ENCODE results near the gene CYP27A1. TPM values are rescaled to one million over a fixed set of nuclear protein-coding genes. Genes with fewer than 3 reads are reported as not detected.

CYP27A1 gene
- total RNA-seq, 1 donor from 2014 or later = 0.11 TPM

- H3K27me3 Mint-ChIP-seq (ENCODE audit: insufficient read depth, low read depth) = peaks cover 6% of the 10 kb centered on the region
- Histone ChIP-seq H3K27me3 (no peaks in the 10 kb centered on the region), H3K4me3 (no peak overlapping the region), H2AFZ (replicated peaks) (no peak overlapping the region), H4K20me1 (ENCODE audit: low read depth) (no peaks in the 10 kb centered on the region), H3K4me1 (no peaks in the 10 kb centered on the region), H3K9ac (no peak overlapping the region), H3K4me2 (no peak overlapping the region), H3K27ac (no peak overlapping the region), H3K36me3 (no peaks in the 10 kb centered on the region), H3K9me3 (ENCODE audit: low read depth) (no peaks in the 10 kb centered on the region), H3F3A (ENCODE audit: low read depth) (no peaks in the 10 kb centered on the region), H3K79me2 (ENCODE audit: low read depth) (no peaks in the 10 kb centered on the region)
- no peak for DNase-seq (ENCODE audit: low spot score)
- no peak overlapping the region for H3K4me3 Mint-ChIP-seq
- TF ChIP-seq EZH2phosphoT487 (IDR thresholded peaks at IDR 0.05) (no peak), EZH2 (IDR thresholded peaks at IDR 0.05) (no peak), CTCF (IDR thresholded peaks at IDR 0.05) (no peak)
- no peaks in the 10 kb centered on the region for H3K9me3 Mint-ChIP-seq
- H3K4me1 Mint-ChIP-seq = peaks cover 3% of the 10 kb centered on the region
- no peak overlapping the region for H3K27ac Mint-ChIP-seq
- H3K36me3 Mint-ChIP-seq = no peaks in the 10 kb centered on the region
Measured at GRCh38 chr2:218826791-218827190, 44.8 kb downstream of the CYP27A1 start.

DNA sequence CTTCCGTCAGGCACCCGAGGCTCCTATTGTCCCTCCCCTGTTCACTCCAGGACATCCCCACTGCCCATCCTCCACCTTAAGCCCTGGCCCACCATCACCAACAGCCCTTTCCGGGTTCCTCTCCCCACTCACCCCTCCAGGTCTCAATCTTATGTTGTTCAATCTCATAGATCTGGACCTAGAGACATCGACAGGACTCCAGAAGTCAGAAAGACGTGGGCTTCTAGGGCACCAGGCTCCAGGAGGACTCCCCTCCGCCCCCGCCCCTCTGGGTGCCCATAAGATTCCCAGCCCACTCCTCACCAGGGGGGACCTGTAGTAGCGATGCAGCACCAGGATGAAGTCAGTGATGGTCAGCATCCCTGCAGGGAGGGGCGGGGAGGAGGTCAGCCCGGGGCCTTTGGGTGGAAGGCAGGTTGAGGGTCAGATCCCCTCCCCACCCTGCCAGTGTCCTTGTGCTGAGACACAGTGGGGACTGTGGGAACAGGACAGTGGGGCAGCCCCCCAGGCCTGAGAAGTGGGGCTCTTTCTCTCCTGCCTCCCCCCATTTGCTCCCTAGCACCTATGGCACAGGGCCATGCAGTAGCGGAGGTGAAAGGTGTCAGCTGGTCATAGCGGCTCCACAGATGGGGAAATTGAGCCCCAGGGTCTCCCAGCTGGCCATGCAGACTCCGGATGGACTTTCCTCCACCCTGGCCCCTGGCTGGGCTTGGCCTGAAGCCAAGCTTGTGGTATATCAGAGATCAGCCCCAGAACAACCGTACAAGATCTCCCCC, 45.9 kb downstream of the CYP27A1 start:
- Histone ChIP-seq H3K79me2 (ENCODE audit: low read depth) (no peaks in the 10 kb centered on the region), H3K4me2 (no peak overlapping the region), H3K27me3 (no peaks in the 10 kb centered on the region), H3K9me3 (ENCODE audit: low read depth) (no peaks in the 10 kb centered on the region), H3K9ac (no peak overlapping the region), H3K4me1 (no peaks in the 10 kb centered on the region), H2AFZ (replicated peaks) (no peak overlapping the region), H4K20me1 (ENCODE audit: low read depth) (no peaks in the 10 kb centered on the region), H3K27ac (no peak overlapping the region), H3F3A (ENCODE audit: low read depth) (no peaks in the 10 kb centered on the region), H3K4me3 (no peak overlapping the region), H3K36me3 (no peaks in the 10 kb centered on the region)
- no peaks in the 10 kb centered on the region for H3K36me3 Mint-ChIP-seq
- no peak overlapping the region for H3K4me3 Mint-ChIP-seq
- H3K4me1 Mint-ChIP-seq = no peaks in the 10 kb centered on the region
- TF ChIP-seq EZH2 (IDR thresholded peaks at IDR 0.05) (no peak), CTCF (IDR thresholded peaks at IDR 0.05) (no peak), EZH2phosphoT487 (IDR thresholded peaks at IDR 0.05) (no peak)
- peaks cover 10% of the 10 kb centered on the region for H3K27me3 Mint-ChIP-seq (ENCODE audit: insufficient read depth, low read depth)
- no peaks in the 10 kb centered on the region for H3K9me3 Mint-ChIP-seq
- no peak for DNase-seq (ENCODE audit: low spot score)
- H3K27ac Mint-ChIP-seq = no peak overlapping the region

- TF ChIP-seq CTCF (IDR thresholded peaks at IDR 0.05) (no peak), EZH2phosphoT487 (IDR thresholded peaks at IDR 0.05) (no peak), EZH2 (IDR thresholded peaks at IDR 0.05) (no peak)
- no peak overlapping the region for H2AFZ ChIP-seq (replicated peaks)
- Mint-ChIP-seq H3K27ac (no peak overlapping the region), H3K4me1 (no peaks in the 10 kb centered on the region), H3K9me3 (no peaks in the 10 kb centered on the region), H3K27me3 (ENCODE audit: insufficient read depth, low read depth) (peaks cover 10% of the 10 kb centered on the region), H3K36me3 (no peaks in the 10 kb centered on the region), H3K4me3 (no peak overlapping the region)
- no peaks in the 10 kb centered on the region for H3K79me2 ChIP-seq (ENCODE audit: low read depth)
- H3K4me1 ChIP-seq = no peaks in the 10 kb centered on the region
- no peak overlapping the region for H3K27ac ChIP-seq
- H3K36me3 ChIP-seq = no peaks in the 10 kb centered on the region
- H3K9me3 ChIP-seq (ENCODE audit: low read depth) = no peaks in the 10 kb centered on the region
- no peak overlapping the region for H3K9ac ChIP-seq
- no peaks in the 10 kb centered on the region for H3F3A ChIP-seq (ENCODE audit: low read depth)
- no peak overlapping the region for H3K4me2 ChIP-seq
- H3K27me3 ChIP-seq = no peaks in the 10 kb centered on the region
- H4K20me1 ChIP-seq (ENCODE audit: low read depth) = no peaks in the 10 kb centered on the region
- no peak overlapping the region for H3K4me3 ChIP-seq
- no peak for DNase-seq (ENCODE audit: low spot score)
Measured at GRCh38 chr2:218828477-218828778, 46.5 kb downstream of the CYP27A1 start.

All from neural progenitor cell (in vitro differentiated cells).